ENCODE data around the gene TUBB4A. TPM values are rescaled to one million over a fixed set of nuclear protein-coding genes. Genes with fewer than 3 reads are reported as not detected.

TUBB4A gene
- total RNA-seq, 1 experiment from 2014 or later, result 18.5 TPM

GRCh38 chr19:6478815-6479214 lies 23.3 kb downstream of the TUBB4A start:
- CTCF ChIA-PET, result no interaction called here
- TF ChIP-seq CDX4 (CRISPR knock-in tag; IDR thresholded peaks at IDR 0.05; ENCODE audit: borderline replicate concordance) (no peak), ZNF263 (CRISPR knock-in tag; IDR thresholded peaks at IDR 0.05; ENCODE audit: low read depth) (no peak), ZNF317 (CRISPR knock-in tag; IDR thresholded peaks at IDR 0.05; ENCODE audit: borderline replicate concordance, low read depth) (no peak), ZNF138 (CRISPR knock-in tag; conservative IDR thresholded peaks at IDR 0.05) (no peak), SMAD4 (CRISPR knock-in tag; IDR thresholded peaks at IDR 0.05) (no peak), ZNF512 (CRISPR knock-in tag; IDR thresholded peaks at IDR 0.05; ENCODE audit: borderline replicate concordance) (no peak), RELA (CRISPR knock-in tag; IDR thresholded peaks at IDR 0.05; ENCODE audit: borderline replicate concordance) (no peak), GTF2I (CRISPR knock-in tag; conservative IDR thresholded peaks at IDR 0.05) (no peak)
- TF ChIP-seq, protein P1, sequence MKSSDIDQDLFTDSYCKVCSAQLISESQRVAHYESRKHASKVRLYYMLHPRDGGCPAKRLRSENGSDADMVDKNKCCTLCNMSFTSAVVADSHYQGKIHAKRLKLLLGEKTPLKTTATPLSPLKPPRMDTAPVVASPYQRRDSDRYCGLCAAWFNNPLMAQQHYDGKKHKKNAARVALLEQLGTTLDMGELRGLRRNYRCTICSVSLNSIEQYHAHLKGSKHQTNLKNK (CRISPR knock-in tag; IDR thresholded peaks at IDR 0.05), result no peak

GRCh38 chr19:6476896-6477431 lies 25.1 kb downstream of the TUBB4A start:
- Mint-ChIP-seq H3K4me1 (peaks cover 15% of the 10 kb centered on the region), H3K27ac (no peak overlapping the region), H3K27me3 (ENCODE audit: low read depth) (peaks cover 30% of the 10 kb centered on the region), H3K9me3 (no peaks in the 10 kb centered on the region), H3K4me3 (peak overlapping the region; percentile 81), H3K36me3 (no peaks in the 10 kb centered on the region)
- ATAC-seq, result no peak
- POLR2A ChIA-PET, result interaction anchor here (0.5 to 2.1 kb wide), 11 partner anchors 8 to 275 kb away, joined by 3 to 10 read pairs (median 5); partner anchors contain the start of genes ALKBH7, CRB3, GPR108 and KHSRP
- CTCF ChIA-PET, result interaction anchor here (0.5 to 2.1 kb wide), 16 partner anchors 9 to 1550 kb away, joined by 3 to 11 read pairs (median 5); partner anchors contain the start of genes ALKBH7, CRB3, GPR108 and SLC25A23
- no peak for DNase-seq (ENCODE audit: low spot score)
- TF ChIP-seq SP1 (CRISPR knock-in tag; conservative IDR thresholded peaks at IDR 0.05) (no peak), ZNF219 (CRISPR knock-in tag; IDR thresholded peaks at IDR 0.05; ENCODE audit: borderline replicate concordance) (no peak), FOXP4 (CRISPR knock-in tag; IDR thresholded peaks at IDR 0.05) (no peak), ZNF317 (CRISPR knock-in tag; IDR thresholded peaks at IDR 0.05; ENCODE audit: borderline replicate concordance, low read depth) (no peak), ZNF532 (CRISPR knock-in tag; IDR thresholded peaks at IDR 0.05; ENCODE audit: borderline replicate concordance) (no peak), CDX4 (CRISPR knock-in tag; IDR thresholded peaks at IDR 0.05; ENCODE audit: borderline replicate concordance) (no peak), ZNF263 (CRISPR knock-in tag; IDR thresholded peaks at IDR 0.05; ENCODE audit: low read depth) (no peak), ZNF121 (CRISPR knock-in tag; IDR thresholded peaks at IDR 0.05) (no peak), RELA (CRISPR knock-in tag; IDR thresholded peaks at IDR 0.05; ENCODE audit: borderline replicate concordance) (no peak), ZNF138 (CRISPR knock-in tag; conservative IDR thresholded peaks at IDR 0.05) (no peak), GTF2I (CRISPR knock-in tag; conservative IDR thresholded peaks at IDR 0.05) (no peak), ARID4B (CRISPR knock-in tag; IDR thresholded peaks at IDR 0.05; ENCODE audit: borderline replicate concordance) (no peak)
- TF ChIP-seq, protein P2, sequence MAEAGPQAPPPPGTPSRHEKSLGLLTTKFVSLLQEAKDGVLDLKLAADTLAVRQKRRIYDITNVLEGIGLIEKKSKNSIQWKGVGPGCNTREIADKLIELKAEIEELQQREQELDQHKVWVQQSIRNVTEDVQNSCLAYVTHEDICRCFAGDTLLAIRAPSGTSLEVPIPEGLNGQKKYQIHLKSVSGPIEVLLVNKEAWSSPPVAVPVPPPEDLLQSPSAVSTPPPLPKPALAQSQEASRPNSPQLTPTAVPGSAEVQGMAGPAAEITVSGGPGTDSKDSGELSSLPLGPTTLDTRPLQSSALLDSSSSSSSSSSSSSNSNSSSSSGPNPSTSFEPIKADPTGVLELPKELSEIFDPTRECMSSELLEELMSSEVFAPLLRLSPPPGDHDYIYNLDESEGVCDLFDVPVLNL (CRISPR knock-in tag; IDR thresholded peaks at IDR 0.05; ENCODE audit: borderline replicate concordance, low read depth), result no peak

More at GRCh38 chr19:6478815-6479214, 23.3 kb downstream of the TUBB4A start:
- POLR2A ChIA-PET, result no interaction called here
- Mint-ChIP-seq H3K4me3 (no peak overlapping the region), H3K27ac (no peak overlapping the region), H3K4me1 (peaks cover 15% of the 10 kb centered on the region), H3K27me3 (ENCODE audit: low read depth) (peaks cover 25% of the 10 kb centered on the region), H3K9me3 (no peaks in the 10 kb centered on the region), H3K36me3 (no peaks in the 10 kb centered on the region)
- ATAC-seq, result no peak
- DNase-seq (ENCODE audit: low spot score), result no peak
